Measurements from ENCODE around the gene EIF4G3. TPM values are rescaled to one million over a fixed set of nuclear protein-coding genes. Genes with fewer than 3 reads are reported as not detected.
A peak's percentile ranks its signal among the peaks of the same experiment; 100 is the strongest.

Gene EIF4G3
- total RNA-seq, 2 donors from 2014 or later: 70.3 to 70.5 TPM

DNA sequence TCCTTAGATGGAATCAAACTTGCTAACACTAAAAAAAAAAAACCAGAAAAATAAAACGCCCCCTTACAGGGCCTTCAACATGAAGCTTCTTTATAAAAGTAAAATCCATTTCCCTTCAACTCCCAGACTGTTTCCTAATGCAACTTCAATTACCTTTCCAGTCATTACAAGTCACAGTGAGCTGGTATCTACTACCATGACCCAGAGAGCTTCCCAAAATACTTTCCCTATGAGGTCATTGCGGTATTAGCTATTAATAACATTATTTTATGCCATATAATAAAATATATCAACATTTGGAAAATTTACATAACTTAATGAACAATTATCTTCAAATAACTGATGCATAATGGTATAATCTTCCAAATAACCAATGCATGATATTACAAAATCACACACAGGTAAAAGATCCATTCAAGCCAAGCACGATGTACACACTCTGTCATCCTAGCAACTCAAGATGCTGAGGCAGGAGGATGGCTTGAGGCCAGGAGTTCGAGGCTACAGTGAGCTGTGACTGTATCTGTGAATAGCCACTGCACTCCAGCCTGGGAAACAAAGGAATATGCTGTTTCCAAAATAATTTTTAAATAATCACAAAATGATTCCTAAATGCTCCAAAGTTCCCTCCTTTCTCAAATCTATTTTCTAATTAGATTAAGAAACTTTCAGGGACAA lies 24.1 kb downstream of the EIF4G3 start:
- Histone ChIP-seq H3K4me3 (no peak overlapping the region), H3K4me1 (no peaks in the 10 kb centered on the region), H3K9me3 (no peaks in the 10 kb centered on the region), H3K36me3 (no peaks in the 10 kb centered on the region), H3K27ac (no peak overlapping the region), H3K27me3 (no peaks in the 10 kb centered on the region), H3K9ac (ENCODE audit: low read depth in 2 of 2, low read length in 2 of 2) (no peak overlapping the region)
- TF ChIP-seq, protein P1, sequence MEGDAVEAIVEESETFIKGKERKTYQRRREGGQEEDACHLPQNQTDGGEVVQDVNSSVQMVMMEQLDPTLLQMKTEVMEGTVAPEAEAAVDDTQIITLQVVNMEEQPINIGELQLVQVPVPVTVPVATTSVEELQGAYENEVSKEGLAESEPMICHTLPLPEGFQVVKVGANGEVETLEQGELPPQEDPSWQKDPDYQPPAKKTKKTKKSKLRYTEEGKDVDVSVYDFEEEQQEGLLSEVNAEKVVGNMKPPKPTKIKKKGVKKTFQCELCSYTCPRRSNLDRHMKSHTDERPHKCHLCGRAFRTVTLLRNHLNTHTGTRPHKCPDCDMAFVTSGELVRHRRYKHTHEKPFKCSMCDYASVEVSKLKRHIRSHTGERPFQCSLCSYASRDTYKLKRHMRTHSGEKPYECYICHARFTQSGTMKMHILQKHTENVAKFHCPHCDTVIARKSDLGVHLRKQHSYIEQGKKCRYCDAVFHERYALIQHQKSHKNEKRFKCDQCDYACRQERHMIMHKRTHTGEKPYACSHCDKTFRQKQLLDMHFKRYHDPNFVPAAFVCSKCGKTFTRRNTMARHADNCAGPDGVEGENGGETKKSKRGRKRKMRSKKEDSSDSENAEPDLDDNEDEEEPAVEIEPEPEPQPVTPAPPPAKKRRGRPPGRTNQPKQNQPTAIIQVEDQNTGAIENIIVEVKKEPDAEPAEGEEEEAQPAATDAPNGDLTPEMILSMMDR (IDR thresholded peaks at IDR 0.05): no peak
- intact Hi-C loops (cut with DNase I): no loop called here
- DNase-seq: no peak

- Histone ChIP-seq H3K9ac (ENCODE audit: low read depth in 2 of 2, low read length in 2 of 2) (peak overlapping the region in 1 of 2 donors; percentile 4), H3K27me3 (no peaks in the 10 kb centered on the region), H3K9me3 (no peaks in the 10 kb centered on the region), H3K4me1 (no peaks in the 10 kb centered on the region), H3K4me3 (no peak overlapping the region), H3K36me3 (no peaks in the 10 kb centered on the region), H3K27ac (peak overlapping the region; percentile 17)
- TF ChIP-seq, protein P1 (IDR thresholded peaks at IDR 0.05): no peak
- intact Hi-C loops (cut with DNase I): no loop called here
- no peak for DNase-seq
Observed at GRCh38 chr1:21149855-21150432, 26.8 kb downstream of the EIF4G3 start.

DNA sequence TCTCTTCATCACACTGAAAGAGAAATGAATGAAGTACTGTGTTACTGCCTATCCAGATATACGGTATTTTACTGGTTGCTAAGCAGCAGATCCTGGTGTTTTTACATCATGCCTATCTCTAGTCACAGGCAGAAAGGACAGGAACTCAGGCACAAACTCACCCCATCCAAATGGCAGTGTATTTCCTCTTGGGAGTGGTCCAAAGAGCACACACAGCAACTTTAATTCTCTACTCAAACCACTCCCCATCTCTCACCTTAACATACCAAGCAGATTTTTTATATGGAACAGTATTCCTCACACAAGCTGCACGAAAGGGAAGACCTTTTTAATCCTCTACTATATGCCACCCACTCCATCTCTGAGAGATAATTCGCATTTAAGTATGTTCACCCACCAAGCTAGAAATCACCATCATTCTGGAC lies 27.3 kb downstream of the EIF4G3 start:
- Histone ChIP-seq H3K4me1 (no peaks in the 10 kb centered on the region), H3K9ac (ENCODE audit: low read depth in 2 of 2, low read length in 2 of 2) (peak overlapping the region in 1 of 2 donors; percentile 4), H3K36me3 (no peaks in the 10 kb centered on the region), H3K27ac (peak overlapping the region; percentile 17), H3K27me3 (no peaks in the 10 kb centered on the region), H3K4me3 (no peak overlapping the region), H3K9me3 (no peaks in the 10 kb centered on the region)
- intact Hi-C loops (cut with DNase I): no loop called here
- TF ChIP-seq, protein P1 (IDR thresholded peaks at IDR 0.05): no peak
- DNase-seq: peak; percentile 56

GRCh38 chr1:21143752-21144151 lies 32.9 kb downstream of the EIF4G3 start:
- TF ChIP-seq, protein P1 (IDR thresholded peaks at IDR 0.05): no peak
- H3K27ac ChIP-seq: no peak overlapping the region
- H3K4me3 ChIP-seq: no peak overlapping the region
- intact Hi-C loops (cut with DNase I): no loop called here
- H3K27me3 ChIP-seq: no peaks in the 10 kb centered on the region
- H3K9me3 ChIP-seq: no peaks in the 10 kb centered on the region
- H3K36me3 ChIP-seq: no peaks in the 10 kb centered on the region
- no peak for DNase-seq
- H3K4me1 ChIP-seq: no peaks in the 10 kb centered on the region
- H3K9ac ChIP-seq (ENCODE audit: low read depth in 2 of 2, low read length in 2 of 2): no peak overlapping the region

- Histone ChIP-seq H3K4me1 (no peaks in the 10 kb centered on the region), H3K36me3 (no peaks in the 10 kb centered on the region), H3K27me3 (no peaks in the 10 kb centered on the region), H3K4me3 (no peak overlapping the region), H3K9me3 (no peaks in the 10 kb centered on the region), H3K27ac (no peak overlapping the region), H3K9ac (ENCODE audit: low read depth in 2 of 2, low read length in 2 of 2) (no peak overlapping the region)
- intact Hi-C loops (cut with DNase I): no loop called here
- DNase-seq: no peak
- TF ChIP-seq, protein P1 (IDR thresholded peaks at IDR 0.05): no peak
Observed at GRCh38 chr1:21143138-21143537, 33.6 kb downstream of the EIF4G3 start.
